ENCODE results near the gene APOL4.
A peak's percentile ranks its signal among the peaks of the same experiment; 100 is the strongest.
"Not testable (repeated sequence)": the region's sequence is repeated elsewhere in the genome, so short reads cannot be mapped to it uniquely, and the experiment has no call there.

APOL4 gene, protein sequence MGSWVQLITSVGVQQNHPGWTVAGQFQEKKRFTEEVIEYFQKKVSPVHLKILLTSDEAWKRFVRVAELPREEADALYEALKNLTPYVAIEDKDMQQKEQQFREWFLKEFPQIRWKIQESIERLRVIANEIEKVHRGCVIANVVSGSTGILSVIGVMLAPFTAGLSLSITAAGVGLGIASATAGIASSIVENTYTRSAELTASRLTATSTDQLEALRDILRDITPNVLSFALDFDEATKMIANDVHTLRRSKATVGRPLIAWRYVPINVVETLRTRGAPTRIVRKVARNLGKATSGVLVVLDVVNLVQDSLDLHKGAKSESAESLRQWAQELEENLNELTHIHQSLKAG

GRCh38 chr22:36201630-36202319, at the start of gene APOL4:
TSS of gene APOL4 (minus strand) at chr22:36201809. CDS start at chr22:36201734, 75 bp downstream.
- peak; percentile 70 for DNase-seq

DNA sequence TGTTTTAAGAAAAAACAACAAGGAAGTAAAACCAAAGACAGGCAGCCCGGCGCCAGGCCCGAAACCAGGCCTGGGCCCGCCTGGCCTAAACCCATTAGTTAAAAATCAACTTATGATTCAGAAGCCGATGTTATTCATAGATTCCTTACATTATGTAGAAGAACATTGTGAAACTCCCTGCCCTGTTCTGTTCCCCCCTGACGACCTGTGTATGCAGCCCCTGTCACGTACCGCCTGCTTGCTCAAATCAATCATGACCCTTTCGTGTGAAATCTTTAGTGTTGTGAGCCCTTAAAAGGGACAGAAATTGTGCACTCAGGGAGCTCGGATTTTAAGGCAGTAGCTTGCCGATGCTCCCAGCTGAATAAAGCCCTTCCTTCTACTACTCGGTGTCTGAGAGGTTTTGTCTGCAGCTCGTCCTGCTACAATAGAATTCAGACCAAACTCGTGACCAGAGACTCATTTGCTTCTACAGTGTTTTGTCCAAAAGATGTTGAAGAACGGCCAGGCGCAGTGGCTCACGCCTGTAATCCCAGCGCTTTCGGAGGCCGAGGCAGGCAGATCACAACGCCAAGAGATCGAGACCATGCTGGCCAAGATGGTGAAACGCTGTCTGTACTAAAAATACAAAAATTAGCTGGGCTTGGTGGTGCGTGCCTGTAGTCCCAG, 48.8 kb upstream of the APOL4 start:
- not testable (repeated sequence) for DNase-seq

GRCh38 chr22:36249160-36249559, 47.6 kb upstream of the APOL4 start:
- no peak for DNase-seq

- DNase-seq: no peak
Measured at GRCh38 chr22:36247955-36248354, 46.3 kb upstream of the APOL4 start.

GRCh38 chr22:36246718-36247117, 45.1 kb upstream of the APOL4 start:
- no peak for DNase-seq

GRCh38 chr22:36245805-36246356, 44.3 kb upstream of the APOL4 start:
- no peak for DNase-seq

DNA sequence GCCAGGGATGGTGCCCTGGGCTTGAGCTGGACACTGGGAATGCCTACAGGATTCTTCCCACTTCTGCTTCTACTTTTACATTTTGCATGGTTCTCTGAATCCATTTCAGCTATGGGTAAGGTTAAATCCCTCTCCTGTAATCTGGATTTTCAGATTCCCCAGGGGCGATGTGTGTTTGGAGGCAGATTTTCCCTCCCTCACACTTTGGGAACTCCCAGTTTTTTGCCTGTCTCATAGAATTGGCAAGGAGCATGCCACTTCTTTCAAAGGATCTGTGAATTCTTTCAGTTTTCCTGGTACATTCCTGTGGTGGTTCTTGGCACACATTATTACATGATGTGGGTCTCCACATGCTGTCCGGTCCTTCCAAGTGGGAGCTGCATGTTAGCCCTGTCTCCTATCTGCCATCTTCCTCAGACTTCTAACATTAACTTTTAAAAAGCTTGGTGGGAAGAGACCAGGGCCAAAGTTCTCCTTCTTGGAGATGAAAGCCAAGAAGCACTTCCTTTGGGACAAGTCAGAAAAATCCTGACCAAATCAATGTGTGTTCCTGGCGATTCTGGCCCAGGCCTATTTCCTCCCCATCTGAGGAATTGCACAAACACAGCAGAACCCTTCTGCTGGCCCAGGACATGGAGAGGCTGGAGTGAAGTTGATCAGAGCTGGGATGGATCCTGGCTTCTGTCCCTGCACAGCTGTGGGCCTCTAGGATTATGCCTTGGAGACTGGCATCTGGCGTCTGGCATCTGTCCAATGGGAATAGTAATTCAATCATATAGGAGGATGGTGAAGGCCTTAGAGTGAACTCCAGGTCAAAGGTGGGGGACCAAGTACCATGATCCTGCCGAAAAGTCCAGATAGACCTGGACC, 43.1 kb upstream of the APOL4 start:
- no peak for DNase-seq

DNA sequence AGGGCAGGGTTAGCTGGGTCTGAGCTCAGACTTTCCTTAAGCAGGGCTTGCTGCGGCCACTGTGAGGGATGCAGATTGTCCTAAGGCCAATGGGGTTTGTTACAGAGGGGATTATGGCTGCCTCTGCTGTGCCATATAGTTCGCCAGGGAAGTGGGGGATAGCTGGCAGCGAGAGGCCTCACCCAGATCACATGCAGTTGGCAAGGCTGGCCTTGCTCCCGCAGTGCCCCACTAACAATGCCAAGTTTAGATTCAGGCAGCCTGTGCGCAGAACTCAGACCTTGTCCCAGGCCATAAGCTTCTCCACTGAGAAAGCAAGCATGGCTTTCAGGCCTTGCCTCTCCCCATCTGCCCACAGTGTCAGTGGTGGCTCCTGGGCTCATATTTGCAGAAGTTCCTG, 42.4 kb upstream of the APOL4 start:
- no peak for DNase-seq

- DNase-seq: peak; percentile 96
Measured at GRCh38 chr22:36239401-36240171, 38.0 kb upstream of the APOL4 start, which contains the start of gene APOL2. TSS of gene APOL2 (minus strand) at chr22:36239527. CDS start at chr22:36233162, 6,365 bp downstream.

DNA sequence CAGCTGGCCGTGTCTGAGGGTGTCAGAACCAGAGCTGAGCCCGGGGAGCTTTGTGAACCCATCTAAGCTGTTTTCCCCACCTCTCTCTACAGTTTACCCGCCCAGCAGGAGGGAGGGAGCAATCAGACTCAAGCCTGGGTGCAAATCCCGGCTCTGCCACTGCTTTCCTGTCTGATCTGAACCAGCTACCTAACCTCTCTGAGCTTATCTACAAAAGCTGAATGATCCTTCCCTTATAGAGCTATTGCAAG, 37.5 kb upstream of the APOL4 start:
- DNase-seq: peak; percentile 18

DNA sequence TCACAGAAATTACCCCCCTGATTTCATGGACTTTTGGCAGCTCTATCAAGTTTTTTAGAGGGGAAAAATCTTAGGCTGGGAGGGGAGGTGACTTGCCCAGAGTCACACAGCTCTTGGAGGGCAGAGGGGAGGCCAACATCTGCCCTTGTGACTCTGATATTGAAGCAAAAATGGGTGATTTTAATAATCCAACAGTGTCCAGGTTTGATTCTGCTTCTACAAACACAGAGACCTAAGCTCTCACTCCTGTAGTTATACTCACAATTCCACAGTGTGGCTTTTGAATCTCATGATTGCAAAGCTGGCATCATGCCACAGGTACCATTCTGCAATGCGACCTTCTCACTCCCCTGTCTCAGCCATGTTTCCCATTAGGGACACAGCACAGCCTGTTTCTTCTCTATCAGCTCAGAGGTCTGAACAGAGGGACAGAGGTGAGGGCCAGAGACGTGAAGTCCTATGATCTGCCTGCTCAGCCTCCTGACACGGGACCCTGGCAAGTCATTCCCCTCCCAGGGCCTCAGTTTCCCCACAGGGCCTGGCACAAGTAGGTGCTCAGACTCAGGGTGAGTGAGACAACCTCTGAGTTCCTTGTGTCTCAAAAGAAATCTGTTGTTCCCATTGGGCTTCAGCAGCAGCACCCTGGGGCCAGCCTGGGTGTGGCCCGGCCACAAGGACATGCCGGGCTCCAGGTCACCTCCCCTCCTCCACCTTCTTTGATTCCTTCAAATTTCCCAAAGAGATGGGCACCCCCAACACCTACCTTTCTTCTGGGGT, 37.0 kb upstream of the APOL4 start:
- peak; percentile 64 for DNase-seq

- DNase-seq: peak; percentile 81
Measured at GRCh38 chr22:36237462-36238372, 36.1 kb upstream of the APOL4 start.

DNA sequence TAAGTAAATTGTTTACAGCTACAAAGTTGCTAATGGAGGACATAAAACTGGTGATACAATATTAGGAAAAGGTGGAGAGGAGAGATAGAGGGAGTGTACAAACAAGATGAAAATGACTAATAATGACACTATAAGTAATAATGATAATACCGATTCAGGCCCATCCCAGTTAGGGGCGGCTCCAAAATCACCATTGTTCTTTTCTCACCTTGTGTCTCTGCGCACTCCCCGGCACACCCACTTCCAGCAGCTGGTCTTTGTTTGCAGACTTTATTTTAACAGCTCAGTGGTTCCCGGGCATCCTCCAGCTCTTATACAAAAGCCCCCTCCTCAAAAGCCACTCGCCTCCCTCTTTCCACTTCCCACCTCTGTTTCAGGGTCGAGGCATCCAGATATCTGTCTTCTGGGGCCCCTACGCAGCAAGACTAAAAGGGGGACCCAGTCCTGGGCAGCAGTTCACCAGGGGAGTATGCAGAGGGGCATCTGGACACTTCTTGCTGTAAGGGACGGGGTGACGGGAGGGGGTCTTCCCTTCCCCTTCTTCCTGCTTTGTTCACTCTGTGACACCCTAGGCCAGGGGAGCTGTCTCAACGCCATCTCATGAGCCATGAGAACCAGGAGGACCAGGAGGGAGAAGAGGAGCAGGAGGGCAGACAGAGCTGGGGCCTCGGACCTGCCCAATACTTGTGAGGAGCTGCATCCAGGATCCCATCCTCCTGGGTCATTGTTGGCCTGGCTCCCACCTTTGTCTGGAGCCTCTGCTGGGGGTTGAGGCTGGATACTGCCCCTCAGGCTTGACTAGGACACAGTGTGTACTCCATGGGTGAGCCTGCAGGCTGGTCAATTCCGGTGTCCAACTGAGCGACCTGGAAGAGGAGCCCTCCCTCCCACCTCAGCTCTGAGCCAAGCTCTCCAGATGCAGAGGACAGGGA, 35.0 kb upstream of the APOL4 start:
- no peak for DNase-seq

DNA sequence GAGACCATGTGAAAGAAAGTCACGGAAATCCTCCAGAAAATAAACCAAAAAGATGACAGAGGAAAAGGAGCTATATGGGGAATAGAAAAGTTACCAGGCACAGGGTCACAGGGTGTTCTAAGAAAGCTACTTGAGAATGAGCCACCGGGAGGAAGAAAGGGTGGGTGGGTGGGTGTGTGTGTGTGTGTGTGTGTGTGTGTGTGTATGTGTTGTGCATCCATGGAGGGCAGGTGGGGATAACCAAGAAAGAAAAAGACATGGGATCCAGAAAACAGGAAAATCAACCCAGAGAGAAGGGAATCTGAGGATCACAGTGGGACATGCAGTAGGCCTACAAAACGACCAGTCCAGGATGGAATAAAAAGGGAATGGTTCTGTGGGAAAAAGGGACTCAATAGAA, 34.0 kb upstream of the APOL4 start:
- no peak for DNase-seq

DNA sequence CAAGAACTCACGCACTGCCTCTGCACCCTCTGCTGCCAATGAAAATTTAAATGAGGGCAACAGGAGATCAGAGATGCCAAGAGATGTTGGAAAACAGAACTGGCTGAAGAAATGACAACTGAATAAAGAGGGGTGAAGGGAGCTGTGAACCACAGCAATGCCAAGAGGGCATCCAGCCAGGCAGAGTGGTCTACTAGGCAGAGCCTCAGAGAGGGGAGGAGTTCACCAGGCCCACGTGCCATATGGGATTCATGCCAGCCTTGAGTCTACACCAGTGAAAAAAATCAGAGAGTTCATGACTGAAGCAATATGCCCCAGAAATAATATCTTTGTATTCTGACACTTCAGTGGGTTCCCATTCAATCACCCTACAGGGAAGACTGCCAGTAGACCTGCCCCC, 33.3 kb upstream of the APOL4 start:
- peak; percentile 29 for DNase-seq

DNA sequence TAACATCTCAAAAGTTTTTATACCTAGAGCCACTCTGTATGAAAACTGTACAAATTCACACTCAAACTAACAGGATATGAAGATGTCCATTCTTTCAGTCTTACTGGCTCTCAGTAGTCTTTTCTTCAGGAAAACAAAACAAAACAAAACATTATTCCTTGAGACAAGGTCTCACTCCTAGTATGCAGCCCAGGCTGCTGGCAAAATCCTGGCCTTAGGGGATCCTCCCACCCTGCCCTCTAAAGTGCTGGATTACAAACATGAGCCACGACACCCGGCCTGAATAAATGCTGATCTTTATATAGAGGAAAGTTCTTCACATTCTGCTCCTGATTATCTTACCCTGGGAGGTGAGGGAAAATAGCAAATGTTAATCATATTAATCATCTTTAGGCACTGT, 32.6 kb upstream of the APOL4 start:
- DNase-seq: no peak

GRCh38 chr22:36233796-36234195, 32.2 kb upstream of the APOL4 start:
- no peak for DNase-seq

DNA sequence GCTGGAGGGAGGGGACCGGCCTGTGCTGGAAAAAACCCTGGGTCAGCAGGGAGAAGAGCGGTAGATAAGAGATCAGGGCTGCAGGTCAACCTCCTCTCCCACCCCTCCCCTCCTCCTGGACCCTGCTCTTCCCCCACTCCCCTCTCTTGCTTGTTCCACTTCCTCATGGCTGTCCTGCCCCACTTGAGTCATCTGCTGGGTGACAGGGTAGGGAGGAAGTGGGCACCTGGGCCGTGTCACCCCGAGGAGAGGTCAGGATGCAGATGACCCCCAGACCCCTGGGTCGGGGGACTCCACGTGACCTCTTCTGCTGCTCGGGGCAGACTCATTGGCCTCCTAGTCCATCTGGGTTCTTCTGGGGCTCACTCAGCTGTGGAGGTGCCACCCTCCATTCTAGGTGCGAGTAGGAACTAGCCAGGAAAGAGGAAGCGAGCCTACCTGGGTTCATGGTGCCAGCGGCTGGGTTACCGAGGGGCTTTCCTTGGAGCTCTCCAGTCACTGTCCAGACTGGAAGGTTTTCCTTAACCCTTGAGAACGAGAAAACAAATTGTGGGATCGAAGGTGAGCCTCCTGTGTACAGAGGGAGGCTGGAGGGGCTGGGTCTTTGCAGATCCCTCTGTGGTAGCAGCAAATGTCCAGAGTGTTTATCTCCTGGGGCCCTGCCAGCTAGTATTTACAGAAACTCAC, 31.2 kb upstream of the APOL4 start:
- no peak for DNase-seq

All from RPMI8226 (cell line).